GM12873 (cell line): ENCODE measurements around the gene SLC25A29.

Experiments used
- CTCF ChIP-seq: IDR thresholded peaks from 2 replicates; pipeline ENCODE4 v1.5.1; 2012; ENCODE audit warnings: low read depth, mild to moderate bottlenecking, moderate library complexity, low read length, control low read depth; ENCODE audit not compliant: insufficient read depth; ENCODE audit errors: missing control alignments

The SLC25A29 gene

GRCh38 chr14:100267990-100268389 lies 38.3 kb downstream of the SLC25A29 start:
- no peak for TF ChIP-seq CTCF

- no peak for TF ChIP-seq CTCF
These were observed 43.1 kb downstream of the SLC25A29 start for GRCh38 chr14:100263141-100263540.

GRCh38 chr14:100262545-100262944 lies 43.7 kb downstream of the SLC25A29 start:
- no peak for TF ChIP-seq CTCF

- TF ChIP-seq CTCF, result no peak
These were observed 44.6 kb downstream of the SLC25A29 start for GRCh38 chr14:100261621-100262020.

GRCh38 chr14:100256339-100256895 lies 49.8 kb downstream of the SLC25A29 start:
- no peak for TF ChIP-seq CTCF

- TF ChIP-seq CTCF, result no peak
These were observed 53.6 kb downstream of the SLC25A29 start for GRCh38 chr14:100252684-100253083.

GRCh38 chr14:100250732-100251465 lies 55.3 kb downstream of the SLC25A29 start:
- TF ChIP-seq CTCF, result no peak
